GM19239 (cell line): ENCODE measurements around the gene MERTK.
"Not testable (repeated sequence)": the region's sequence is repeated elsewhere in the genome, so short reads cannot be mapped to it uniquely, and the experiment has no call there.

Source experiments
- DNase-seq: peaks from one replicate; pipeline ENCODE4 v3.0.0; 2011; ENCODE audit warnings: low spot score; ENCODE audit not compliant: insufficient read length
- FAIRE-seq: peaks from 2 replicates; lab custom pipeline; 2011; peaks lifted over from hg19 to GRCh38; lab: Jason Lieb, UNC

Gene MERTK

DNA sequence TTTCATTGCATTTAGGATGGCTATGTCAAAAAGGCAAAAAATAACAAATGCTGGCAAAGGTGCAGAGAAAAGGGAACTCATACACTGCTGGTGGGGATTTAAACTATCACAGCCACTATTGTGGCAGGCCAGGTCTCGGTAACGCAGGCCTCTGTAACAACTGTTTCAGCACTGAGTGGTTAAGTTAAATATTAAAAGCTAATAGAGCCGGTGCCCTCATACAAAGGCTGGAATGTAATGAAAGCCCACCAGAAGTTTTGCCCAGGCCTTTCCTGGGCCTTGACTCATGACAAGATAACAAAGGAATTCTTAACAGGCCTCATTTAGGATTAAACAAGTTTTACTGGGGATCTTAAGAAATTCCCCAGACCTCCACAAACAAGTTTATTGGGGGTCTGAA is 10.7 kb downstream of the MERTK start:
- no peak for DNase-seq
- no peak for FAIRE-seq

DNA sequence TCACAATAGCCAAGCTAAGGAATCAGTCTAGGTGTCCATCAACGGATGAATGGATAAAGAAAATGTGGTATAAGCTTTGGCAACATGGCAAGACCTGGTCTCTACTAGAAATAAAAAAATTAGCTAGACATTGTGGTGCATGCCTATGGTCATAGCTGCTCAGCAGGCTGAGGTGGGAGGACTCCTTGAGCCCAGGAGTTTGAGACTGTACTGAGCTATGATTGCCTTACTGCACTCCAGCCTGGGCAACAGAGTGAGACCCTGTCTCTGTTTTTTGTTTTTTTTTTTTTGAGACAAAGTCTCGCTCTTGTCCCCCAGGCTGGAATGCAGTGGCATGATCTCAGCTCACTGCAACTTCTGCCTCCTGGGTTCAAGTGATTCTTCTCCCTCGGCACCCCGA is 11.6 kb downstream of the MERTK start:
- FAIRE-seq, DNase-seq: not testable (repeated sequence)

DNA sequence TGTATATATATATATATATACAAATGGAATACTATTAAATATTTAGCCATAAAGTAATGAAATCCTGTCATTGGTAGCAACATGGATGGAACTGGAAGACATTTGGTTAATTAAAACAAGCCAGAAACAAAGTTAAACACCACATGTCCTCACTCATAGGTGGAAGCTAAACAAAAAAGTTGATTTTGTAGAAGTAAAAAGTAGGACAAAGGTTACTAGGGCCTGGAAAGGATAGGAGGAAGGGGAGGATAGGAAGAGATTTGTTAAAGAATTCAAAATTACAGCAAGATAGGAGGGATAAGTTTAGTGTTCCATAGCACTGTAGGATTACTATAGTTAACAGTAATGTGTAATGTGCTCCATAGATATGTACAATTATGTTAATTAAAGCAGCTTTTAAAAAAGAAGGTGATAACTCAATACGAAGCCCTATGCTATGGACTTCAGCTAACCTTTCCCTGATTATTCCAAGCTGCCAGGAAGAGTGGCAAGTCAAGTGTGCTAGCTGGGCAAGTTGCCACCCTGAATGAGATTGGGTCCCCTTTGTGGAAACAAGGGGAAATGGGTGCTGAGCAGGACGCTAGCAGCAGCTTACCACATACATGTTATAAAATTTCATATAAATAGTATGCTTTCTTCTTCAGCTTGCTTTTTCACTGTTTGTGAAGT is 12.3 kb downstream of the MERTK start:
- FAIRE-seq (no peak), DNase-seq (no peak)

DNA sequence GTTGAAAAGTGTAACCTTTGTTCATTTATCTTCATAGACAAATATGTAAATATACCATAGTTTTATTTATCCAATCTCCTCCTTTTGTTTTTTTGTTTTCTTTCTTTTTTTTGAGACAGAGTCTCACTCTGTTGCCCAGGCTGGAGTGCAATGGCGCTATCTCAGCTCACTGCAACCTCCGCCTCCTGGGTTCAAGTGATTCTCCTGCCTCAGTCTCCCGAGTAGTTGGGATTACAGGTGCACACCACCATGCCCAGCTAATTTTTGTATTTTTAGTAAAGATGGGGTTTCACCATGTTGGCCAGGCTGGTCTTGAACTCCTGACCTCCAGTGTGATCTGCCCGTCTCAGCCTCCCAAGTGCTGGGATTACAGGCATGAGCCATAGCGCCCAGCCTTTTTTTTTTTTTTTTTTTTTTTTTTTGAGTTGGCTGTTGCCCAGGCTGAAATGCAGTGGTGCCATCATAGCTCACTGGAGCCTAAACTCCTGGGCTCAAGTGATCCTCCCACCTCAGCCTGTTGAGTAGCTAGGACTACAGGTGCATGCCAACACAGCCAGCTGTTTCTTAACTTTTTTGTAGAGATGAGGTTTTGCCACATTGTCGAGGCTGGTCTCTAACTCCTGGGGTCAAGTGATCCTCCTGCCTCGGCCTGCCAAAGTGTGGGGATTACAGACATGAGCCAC is 13.0 kb downstream of the MERTK start:
- DNase-seq, FAIRE-seq: not testable (repeated sequence)

DNA sequence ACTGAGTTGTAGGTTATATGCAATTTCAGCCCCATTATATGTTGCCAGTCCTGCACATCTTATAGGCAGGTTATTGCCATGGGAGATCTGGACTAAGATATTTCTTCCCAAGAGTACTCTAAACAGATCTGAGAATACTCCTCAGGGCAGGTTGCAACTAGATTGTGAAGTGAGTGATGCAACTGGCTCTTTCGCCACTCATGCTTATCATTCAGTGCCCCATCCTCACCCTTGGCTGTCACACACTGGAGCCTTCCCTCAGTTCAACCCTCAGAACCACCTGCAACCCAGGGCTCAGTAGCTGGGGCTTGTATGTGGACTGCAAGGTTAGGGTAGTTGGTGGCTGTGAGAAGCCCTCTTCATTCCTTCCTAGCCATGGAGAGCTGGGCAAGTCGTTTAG is 14.1 kb downstream of the MERTK start:
- DNase-seq (no peak), FAIRE-seq (no peak)

DNA sequence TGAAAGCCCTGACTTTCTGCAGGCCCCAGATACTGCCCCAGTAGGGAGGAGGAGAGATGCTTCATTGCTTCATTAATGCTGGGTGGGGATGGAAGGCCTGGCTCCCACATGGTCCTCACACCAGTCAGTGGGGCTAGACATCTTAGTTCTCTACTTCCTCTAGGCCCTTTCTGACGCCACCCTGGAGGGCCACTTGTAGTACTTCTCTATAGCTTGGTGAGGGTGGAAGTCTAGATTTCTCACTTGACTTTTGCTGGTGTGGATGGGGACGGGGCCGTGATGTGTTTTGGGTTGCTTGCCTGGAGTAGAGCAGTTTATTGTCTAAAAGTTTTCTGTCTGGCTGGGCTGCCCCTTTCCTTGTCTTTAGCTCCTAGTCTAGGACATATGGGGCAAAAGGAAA is 18.7 kb downstream of the MERTK start:
- DNase-seq (no peak), FAIRE-seq (no peak)

DNA sequence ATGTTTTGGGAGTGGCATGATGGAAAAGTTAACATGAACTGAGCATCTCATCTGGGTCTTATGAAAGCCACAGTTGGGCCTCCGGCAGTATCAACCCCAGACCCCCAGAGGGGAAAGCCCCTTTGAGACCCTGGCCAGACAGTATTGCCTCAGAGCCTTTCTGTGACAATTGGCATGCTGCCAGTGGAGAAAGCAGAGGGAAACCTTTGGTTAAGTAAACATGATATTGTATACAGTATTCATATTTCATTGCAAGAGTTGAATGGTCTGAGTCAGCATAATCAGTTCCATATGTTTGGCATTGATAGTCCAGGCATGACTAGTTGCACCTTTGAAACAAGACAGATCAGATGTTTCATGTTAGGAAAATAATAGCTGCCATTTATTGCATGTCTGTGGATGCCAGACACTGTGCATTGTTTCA is 20.0 kb downstream of the MERTK start:
- DNase-seq (no peak), FAIRE-seq (no peak)

DNA sequence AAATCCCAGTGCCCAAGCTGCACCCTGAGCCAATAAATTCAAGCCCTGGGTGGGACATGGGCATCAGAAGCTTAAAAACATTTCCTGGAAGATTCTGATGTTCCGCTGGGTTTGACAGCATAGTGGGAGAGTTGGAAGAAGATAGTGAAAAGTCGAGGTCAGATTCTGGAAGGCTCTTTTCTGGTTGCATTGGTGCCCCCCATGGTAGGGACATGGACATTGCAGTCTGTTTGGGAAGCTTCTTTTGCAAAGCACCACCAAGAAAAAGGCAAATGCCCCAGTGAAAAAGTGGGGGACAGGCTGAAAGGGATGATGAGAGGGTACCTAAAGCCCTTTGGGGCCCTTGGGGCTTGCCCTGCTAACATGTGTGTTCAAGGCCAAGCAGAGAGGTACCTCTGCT is 21.0 kb downstream of the MERTK start:
- DNase-seq (no peak), FAIRE-seq (no peak)

DNA sequence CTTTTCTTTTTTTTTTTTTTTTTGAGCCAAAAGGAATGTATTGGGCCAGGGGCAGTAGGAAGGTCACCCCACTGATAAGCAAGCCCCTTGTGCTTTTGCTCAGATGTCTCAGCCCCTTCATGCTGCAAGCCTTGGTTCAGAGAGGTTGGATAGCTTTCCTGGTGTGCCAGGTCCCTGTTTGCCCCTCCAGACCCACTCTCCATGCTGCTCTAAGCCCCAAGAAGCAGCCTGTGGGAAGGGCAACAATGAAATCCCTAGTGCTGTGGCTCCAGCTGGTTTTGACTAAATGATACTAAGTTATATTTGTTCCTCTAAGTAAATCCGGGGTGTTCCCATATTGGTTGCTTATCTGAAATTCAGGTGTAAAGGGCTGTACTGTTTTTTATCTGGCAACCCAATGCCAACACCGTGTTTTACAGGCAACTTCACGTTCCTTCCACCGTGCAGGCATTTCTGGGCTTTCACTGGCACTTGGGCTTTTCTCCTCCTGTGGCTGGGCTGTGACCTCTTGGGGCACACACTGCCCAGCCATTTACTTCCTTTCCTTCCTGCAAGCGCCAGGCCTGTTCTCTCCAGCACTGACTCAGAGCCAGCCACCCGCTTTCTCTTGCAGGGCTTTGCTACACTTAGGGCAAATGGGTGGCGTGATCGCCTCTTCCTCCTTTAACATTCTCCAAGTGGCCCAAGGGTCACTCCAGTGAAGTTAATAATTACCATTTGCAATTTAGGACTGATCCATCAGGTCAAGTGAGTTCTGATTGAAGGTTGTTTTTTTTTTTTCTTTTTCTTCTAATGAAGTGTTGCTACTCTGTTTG is 21.6 kb downstream of the MERTK start:
- FAIRE-seq (no peak), DNase-seq (no peak)

DNA sequence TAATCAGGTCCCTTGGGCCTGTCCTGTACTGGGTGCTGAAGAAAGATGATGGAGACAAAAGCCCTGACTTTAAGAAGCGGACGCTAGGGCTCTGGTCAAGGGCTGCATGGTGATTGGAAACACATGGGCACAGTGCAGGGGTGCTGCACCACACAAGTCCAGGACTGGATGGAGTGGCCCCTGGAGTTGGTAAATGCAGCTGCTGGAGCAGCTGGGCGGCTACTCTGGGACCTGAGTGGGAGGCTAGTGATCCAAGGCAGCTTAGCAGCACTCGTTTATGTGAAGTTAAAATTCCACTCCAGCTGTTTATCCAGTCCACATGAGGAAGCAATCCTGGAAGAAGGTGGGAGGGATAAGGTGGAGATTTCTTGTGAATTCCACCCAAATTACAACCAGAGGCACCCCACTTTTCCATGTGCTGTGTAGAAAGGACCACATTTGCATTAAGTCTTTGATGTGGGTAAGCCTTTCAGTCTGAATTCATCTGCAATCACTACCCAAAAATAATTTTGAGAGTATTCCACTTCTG is 24.9 kb downstream of the MERTK start:
- no peak for DNase-seq
- no peak for FAIRE-seq

DNA sequence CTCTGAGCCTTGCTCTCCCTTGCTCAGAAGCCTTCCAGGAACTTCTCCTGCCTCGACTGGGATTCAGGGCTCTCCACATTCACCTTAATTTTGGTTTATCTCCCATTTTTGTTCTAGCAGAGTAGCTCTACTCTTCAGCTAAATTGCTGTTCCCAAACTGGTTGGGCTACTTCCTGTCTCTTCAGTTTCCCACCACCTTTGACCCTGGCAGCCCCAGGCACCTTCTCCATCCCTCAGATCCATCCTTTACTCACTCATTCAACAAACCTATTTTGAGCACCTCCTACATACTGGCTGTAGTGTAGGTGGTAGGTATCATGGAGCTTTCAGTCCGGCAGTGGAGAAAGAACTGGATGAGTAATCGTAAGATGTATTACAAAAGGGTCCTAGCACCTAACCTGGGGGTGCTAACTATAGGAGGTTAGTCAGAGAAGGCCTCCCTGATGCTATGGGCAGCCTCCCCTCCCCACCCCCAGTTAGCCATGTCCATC is 26.3 kb downstream of the MERTK start:
- DNase-seq (no peak), FAIRE-seq (no peak)

DNA sequence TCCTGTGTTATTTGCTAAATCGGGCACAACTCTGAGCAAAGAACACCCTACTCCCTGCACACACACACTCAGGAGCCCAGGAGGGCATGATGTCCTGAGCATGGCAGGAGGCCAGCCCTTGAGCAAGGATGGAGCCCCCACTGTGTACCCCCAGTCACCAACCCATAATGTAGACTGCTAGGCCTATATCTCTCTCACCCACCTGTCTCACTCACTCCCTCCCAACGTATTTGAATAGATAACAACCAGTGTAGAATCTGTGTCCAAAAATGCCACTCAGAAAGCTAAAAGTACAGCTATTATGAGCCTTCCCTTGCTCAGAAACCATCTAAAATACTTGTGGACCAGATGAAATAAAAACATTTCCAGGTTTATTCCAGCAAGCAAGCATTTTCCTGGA is 29.3 kb downstream of the MERTK start:
- FAIRE-seq (no peak), DNase-seq (no peak)

DNA sequence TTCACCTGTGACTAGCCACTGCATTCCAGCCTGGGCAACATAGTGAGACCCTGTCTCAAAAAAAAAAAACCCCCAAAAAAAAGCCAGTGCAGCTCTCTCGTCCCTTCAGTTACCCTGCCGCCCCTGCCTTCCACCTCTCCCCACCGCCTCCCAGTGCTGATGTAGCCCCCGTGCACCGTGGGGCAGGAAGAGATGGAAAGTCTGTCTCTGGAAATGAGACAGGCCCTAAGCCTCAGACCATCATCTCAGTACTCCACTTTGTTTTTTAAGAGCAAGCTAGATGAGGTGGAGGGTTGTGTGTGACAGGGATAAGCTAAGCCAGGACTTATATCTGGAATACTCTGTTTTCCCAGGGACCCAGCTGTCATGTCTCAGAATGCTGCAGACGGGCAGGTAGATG is 32.0 kb downstream of the MERTK start:
- DNase-seq (no peak), FAIRE-seq (no peak)

DNA sequence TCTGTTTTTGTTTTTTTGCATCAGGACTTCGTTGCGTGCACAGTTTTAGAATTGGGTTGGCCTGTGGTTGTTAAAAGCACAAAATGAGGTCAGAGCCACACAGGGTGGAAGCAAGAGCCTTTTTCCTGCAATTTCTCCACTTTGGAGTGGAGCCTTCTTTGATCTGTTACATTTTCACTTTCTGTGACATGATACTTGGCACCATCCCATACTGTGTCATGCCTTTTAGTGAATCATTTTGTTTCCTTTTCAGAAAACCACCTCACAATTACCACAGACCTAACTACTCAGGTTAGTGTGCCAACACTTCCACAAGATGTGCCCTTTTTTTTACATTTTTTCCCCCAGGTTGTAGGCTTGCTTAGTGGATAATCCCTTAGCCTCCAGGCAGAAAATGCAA is 32.5 kb downstream of the MERTK start:
- no peak for FAIRE-seq
- no peak for DNase-seq

DNA sequence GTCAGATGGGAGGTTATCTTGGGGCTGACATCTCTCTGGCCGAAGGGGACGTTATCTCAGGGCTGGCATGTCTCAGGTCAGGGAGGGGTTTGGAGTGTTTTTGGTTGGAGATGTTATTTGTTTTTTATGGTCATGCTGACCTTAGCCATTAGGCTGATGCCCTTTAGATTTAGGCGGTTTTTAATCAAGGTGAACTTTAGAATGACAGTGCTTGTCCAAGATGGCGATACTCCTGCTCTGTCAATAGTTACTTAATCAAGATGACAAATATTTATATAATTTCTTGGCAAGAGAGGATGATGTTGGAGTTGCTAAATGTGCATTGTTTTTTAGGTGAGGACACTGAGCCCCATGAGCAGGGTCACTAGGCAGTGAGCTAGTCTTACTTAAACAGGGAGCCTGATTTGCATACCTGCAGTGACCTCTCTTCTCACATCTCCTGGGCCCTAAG is 34.5 kb downstream of the MERTK start:
- no peak for DNase-seq
- no peak for FAIRE-seq

DNA sequence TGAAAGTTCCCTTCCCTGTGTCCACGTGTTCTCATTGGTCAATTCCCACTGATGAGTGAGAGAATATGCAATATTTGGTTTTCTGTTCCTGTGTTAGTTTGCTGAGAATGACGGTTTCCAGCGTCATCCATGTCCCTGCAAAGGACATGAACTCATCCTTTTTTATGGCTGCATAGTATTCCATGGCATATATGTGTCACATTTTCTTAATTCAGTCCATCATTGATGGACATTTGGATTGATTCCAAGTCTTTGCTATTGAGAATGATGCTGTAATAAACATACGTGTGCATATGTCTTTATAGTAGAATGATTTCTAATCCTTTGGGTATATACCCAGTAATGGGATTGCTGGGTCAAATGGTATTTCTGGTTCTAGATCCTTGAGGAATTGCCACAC is 35.5 kb downstream of the MERTK start:
- not testable (repeated sequence) for FAIRE-seq, DNase-seq

DNA sequence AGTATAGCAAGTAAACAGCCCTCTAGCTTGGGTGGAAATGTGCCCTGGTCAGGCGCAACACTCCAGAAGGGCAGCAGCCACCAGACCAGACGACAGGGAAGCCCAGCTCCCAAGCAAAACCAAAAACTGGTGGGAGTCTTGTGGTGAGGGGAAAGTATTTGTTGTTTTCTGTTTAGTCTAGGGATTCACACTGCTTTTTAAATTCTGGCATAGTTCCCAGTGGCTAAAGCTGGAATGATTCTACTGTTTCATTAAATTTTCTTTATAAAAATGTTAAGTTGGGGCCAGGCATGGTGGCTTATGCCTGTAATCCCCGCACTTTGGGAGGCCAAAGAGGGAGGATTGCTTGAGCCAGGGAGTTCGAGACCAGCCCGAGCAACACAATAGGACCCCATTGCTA is 38.5 kb downstream of the MERTK start:
- FAIRE-seq, result no peak
- DNase-seq, result no peak

DNA sequence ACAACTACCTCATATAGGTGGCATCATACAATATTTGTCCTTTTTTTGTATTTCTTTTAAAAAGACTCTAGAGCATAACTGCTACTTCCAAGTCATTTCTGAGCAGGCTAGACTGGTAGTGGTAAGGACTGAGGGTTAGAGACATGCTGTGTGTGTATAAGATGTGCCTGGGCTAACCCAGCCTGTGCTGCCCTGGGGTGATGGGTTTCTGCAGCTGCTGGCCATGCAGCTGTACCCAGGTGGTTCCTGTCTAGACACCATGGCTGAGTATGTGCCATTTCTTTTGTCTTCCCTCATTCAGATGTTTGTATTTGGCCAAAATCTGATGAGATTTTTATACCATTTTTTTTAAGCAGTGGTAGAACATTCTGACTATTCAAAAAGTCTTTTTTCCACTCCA is 40.0 kb downstream of the MERTK start:
- no peak for FAIRE-seq
- DNase-seq, result no peak

DNA sequence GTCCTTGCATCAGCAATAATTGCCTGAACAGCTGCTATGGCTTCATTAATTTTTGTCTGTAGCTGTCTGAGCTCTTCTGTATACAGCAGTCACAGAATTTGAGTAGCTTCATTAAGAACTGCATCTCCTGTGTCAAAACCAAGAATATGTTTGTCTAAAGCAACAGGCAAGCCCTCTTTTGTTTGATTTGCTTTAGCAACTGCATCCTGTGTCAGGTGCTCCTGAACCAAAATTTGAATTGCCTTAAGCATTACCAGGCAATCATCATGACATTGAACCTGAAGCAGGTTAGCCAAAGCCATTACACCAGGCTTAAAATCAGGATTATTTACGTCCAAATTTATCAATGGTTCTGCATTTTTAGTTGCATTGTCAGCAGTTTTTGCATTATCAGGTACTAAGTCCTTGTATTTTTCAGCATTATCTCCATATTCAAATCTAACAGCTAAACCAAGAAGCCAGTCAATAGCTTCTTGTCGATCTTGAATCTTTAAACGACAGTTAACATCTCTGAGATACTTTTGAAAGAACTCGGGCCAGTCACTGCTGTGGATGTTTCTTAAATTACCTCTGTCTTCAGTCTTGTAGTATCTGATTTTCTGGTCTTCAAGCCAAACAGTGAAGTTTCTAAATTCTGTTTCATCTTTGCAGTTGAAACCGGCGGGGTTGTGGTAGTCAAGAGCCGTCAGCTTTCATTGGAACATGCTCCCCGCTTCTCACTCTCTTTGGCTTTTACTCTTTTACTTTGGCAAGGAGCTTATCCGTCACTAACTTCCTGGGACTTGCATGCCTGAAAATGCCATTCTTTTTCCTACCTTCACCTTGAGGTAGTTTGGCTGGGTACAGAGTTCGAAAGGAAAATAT is 42.2 kb downstream of the MERTK start:
- FAIRE-seq, result no peak
- DNase-seq, result no peak

DNA sequence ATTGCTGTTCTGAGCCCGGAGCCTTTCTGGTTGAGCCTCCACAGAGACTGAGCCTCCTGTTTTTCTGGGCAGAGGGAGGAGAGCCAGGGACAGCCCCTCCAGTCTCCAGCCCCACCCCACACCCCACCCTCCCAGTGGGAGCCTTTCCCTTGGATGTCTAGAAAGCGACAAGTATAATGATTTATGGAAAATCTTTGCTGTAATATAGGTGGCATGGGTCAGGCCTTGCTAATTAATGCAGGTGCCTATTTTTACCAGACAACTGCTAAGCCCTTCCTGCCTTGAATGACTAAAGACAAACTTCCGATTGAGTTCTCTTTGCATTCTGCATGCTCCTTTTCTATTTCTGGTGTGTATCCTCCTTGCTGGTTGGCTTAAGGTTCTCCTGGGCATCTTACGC is 43.1 kb downstream of the MERTK start:
- FAIRE-seq (no peak), DNase-seq (no peak)
